Brain microvascular endothelial cell (primary cell): ENCODE results near the gene BABAM2.

Experiments
- DNase-seq: peaks from one replicate; pipeline ENCODE4 v3.0.0-alpha.2; 2020
- H3K27ac ChIP-seq: fragments of 250-450 bp; sonication (Bioruptor Pico); 2 replicates; pipeline ENCODE4 v1.5.1; 2020; ENCODE audit warnings: mild to moderate bottlenecking, moderate library complexity
- H3K27me3 ChIP-seq: fragments of 250-450 bp; sonication (Bioruptor Pico); replicated peaks from 2 replicates; pipeline ENCODE4 v1.5.1; 2020; ENCODE audit warnings: mild to moderate bottlenecking
- H3K36me3 ChIP-seq: fragments of 250-450 bp; sonication (Bioruptor Pico); replicated peaks from 2 replicates; pipeline ENCODE4 v1.5.1; 2020; ENCODE audit warnings: mild to moderate bottlenecking
- H3K4me3 ChIP-seq: 2 replicates; pipeline ENCODE4 v1.5.1; 2011; ENCODE audit warnings: low read depth, mild to moderate bottlenecking, control low read depth, low read length, moderate library complexity
- in situ Hi-C: cut with HindIII; loops from 2 replicates; pipeline ENCODE4 v1.10.0; 2017; ENCODE audit warnings: low sequenced_read_pairs, low pct_ligation_motif_present
- TF ChIP-seq, protein P1 (sequence below): IDR thresholded peaks from 2 replicates; pipeline ENCODE4 v1.5.1; 2011; ENCODE audit warnings: low read depth, mild to moderate bottlenecking, moderate library complexity, low read length, control low read depth, inconsistent platforms; ENCODE audit errors: missing control alignments

Gene BABAM2

GRCh38 chr2:28173377-28173776, 282.8 kb downstream of the BABAM2 start:
- no peaks in the 10 kb centered on the region for H3K36me3 ChIP-seq
- no peak overlapping the region for H3K4me3 ChIP-seq
- no peak for DNase-seq
- in situ Hi-C loops = no loop called here
- H3K27me3 ChIP-seq = no peaks in the 10 kb centered on the region
- TF ChIP-seq, protein P1, sequence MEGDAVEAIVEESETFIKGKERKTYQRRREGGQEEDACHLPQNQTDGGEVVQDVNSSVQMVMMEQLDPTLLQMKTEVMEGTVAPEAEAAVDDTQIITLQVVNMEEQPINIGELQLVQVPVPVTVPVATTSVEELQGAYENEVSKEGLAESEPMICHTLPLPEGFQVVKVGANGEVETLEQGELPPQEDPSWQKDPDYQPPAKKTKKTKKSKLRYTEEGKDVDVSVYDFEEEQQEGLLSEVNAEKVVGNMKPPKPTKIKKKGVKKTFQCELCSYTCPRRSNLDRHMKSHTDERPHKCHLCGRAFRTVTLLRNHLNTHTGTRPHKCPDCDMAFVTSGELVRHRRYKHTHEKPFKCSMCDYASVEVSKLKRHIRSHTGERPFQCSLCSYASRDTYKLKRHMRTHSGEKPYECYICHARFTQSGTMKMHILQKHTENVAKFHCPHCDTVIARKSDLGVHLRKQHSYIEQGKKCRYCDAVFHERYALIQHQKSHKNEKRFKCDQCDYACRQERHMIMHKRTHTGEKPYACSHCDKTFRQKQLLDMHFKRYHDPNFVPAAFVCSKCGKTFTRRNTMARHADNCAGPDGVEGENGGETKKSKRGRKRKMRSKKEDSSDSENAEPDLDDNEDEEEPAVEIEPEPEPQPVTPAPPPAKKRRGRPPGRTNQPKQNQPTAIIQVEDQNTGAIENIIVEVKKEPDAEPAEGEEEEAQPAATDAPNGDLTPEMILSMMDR = no peak
- H3K27ac ChIP-seq = no peak overlapping the region

DNA sequence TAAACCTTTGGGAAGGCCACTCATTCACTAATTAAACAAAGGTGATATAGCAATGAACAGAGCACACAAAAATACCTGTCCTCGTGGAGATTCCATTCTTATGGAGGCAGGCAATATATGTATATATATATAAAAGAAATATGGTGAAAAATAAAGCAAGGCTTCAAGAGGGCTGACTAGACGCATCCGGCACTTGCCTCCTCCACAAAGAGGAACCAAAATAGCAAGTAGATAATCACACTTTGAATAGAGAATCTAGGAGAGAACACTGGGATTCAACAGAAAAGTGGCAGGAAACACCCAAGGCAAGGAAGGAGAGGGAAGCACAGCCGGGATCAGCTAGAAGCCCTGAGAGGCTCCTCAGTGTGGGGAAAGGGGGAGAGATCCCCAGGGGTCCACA, 283.7 kb downstream of the BABAM2 start:
- no peaks in the 10 kb centered on the region for H3K36me3 ChIP-seq
- no peak overlapping the region for H3K27ac ChIP-seq
- no peak overlapping the region for H3K4me3 ChIP-seq
- in situ Hi-C loops = no loop called here
- H3K27me3 ChIP-seq = no peaks in the 10 kb centered on the region
- no peak for DNase-seq
- TF ChIP-seq, protein P1 = no peak

DNA sequence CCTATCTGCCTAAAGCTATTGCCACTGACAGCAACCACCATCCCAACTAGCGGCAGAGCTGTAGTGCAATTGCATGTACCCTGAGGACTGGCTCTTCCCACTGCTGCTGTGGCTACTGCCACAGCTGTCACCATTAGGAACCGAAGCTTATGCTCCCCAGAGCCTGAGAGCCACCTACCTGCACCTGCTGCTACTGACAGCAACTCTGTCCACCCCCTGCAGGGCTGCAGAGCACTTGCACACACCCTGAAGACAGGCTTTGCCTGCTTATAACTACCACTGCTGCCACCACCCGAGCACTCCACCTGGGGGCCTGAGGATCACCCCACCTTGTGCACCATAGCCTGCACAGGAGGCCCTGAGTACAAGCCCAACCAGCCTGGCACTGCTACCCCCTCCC, 284.5 kb downstream of the BABAM2 start:
- in situ Hi-C loops = no loop called here
- TF ChIP-seq, protein P1 = no peak
- Histone ChIP-seq H3K27ac (no peak overlapping the region), H3K36me3 (no peaks in the 10 kb centered on the region), H3K27me3 (no peaks in the 10 kb centered on the region), H3K4me3 (no peak overlapping the region)
- DNase-seq = no peak

DNA sequence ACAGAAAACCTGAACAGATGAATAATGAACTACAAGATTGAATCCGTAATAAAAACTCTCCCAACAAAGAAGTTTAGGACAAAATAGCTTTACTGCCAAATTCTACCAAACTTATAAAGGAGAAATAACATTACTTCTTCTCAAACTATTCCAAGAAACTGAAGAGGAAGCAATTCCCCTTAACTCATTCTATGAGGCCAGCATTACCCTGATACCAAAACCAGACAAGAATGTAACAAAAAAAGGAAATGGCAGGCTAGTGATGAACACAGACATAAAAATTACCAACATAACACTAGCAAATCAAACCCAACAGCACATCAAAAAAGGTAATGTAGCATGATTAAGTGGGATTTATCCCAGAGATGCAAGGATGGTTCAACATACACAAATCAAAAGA, 288.4 kb downstream of the BABAM2 start:
- Histone ChIP-seq H3K27me3 (no peaks in the 10 kb centered on the region), H3K36me3 (no peaks in the 10 kb centered on the region), H3K4me3 (no peak overlapping the region), H3K27ac (no peak overlapping the region)
- in situ Hi-C loops = no loop called here
- no peak for DNase-seq
- TF ChIP-seq, protein P1 = no peak

DNA sequence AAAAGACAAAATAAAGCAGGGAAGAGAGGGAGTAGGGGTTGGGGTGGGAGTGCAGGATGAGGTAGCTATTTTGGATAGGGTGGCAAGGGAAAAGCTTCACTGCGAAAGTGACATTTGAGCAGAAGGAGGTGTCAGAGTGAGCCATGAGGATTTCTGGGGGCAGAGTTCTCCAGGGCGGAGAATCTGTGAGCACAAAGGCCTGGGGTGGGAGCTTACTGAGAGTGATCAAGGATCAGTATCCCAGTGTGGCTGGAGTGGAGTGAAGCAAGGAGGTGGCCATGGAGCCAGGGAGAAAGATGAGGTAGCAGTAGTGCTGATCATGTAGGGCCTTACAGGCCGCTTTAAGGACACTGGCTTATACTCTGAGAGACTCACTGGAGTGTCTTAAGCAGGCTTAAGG, 291.3 kb downstream of the BABAM2 start:
- TF ChIP-seq, protein P1 = no peak
- in situ Hi-C loops = no loop called here
- no peak for DNase-seq
- H3K4me3 ChIP-seq = no peak overlapping the region
- no peaks in the 10 kb centered on the region for H3K36me3 ChIP-seq
- H3K27ac ChIP-seq = no peak overlapping the region
- no peaks in the 10 kb centered on the region for H3K27me3 ChIP-seq

DNA sequence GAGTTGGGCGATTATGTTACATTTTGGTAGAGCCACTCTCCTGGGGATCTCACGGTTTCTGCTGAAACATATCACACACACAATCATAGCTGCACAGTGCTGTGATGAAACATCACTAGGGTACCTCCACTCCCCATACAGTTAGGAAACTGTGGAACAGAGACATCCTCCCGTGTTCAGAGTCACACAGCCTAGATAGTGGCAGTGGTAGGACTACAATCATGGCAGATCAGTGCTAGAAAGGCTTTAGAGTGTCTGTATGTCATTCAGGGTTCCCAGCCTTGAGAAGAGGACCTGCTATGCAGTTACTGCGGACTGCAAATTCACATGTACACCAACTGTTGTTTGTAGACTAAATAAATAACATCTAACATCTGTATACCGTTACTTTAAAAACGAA, 291.8 kb downstream of the BABAM2 start:
- Histone ChIP-seq H3K36me3 (no peaks in the 10 kb centered on the region), H3K27ac (no peak overlapping the region), H3K27me3 (no peaks in the 10 kb centered on the region), H3K4me3 (no peak overlapping the region)
- TF ChIP-seq, protein P1 = no peak
- DNase-seq = no peak
- in situ Hi-C loops = no loop called here
